Breast epithelium (tissue), 3 donors: Measurements from ENCODE around the gene STAM2.

ENCODE experiments used
- POLR2A ChIP-seq: fragments of 450-650 bp; IDR thresholded peaks from one replicate; pipeline ENCODE4 v1.6.1; 2016; ENCODE audit warnings: antibody characterized with exemption, mild to moderate bottlenecking, moderate library complexity
- POLR2AphosphoS5 ChIP-seq, 3 donors: sonication (generic); formaldehyde crosslinking; IDR thresholded peaks; one replicate each; pipeline ENCODE4 v1.6.1; 2017; ENCODE audit warnings: antibody characterized with exemption in 3 of 3
- TF ChIP-seq, protein P1 (sequence below), 3 donors: fragments of 450-650 bp; IDR thresholded peaks; one replicate each; pipeline ENCODE4 v1.5.1; 2016 to 2017; ENCODE audit warnings: antibody characterized with exemption in 3 of 3, mild to moderate bottlenecking in 3 of 3, moderate library complexity in 3 of 3

- TF ChIP-seq POLR2A (no peak), POLR2AphosphoS5 (IDR thresholded peaks at IDR 0.05) (no peak)
- TF ChIP-seq, protein P1, sequence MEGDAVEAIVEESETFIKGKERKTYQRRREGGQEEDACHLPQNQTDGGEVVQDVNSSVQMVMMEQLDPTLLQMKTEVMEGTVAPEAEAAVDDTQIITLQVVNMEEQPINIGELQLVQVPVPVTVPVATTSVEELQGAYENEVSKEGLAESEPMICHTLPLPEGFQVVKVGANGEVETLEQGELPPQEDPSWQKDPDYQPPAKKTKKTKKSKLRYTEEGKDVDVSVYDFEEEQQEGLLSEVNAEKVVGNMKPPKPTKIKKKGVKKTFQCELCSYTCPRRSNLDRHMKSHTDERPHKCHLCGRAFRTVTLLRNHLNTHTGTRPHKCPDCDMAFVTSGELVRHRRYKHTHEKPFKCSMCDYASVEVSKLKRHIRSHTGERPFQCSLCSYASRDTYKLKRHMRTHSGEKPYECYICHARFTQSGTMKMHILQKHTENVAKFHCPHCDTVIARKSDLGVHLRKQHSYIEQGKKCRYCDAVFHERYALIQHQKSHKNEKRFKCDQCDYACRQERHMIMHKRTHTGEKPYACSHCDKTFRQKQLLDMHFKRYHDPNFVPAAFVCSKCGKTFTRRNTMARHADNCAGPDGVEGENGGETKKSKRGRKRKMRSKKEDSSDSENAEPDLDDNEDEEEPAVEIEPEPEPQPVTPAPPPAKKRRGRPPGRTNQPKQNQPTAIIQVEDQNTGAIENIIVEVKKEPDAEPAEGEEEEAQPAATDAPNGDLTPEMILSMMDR (IDR thresholded peaks at IDR 0.05), result no peak
Observed at GRCh38 chr2:152176113-152176714, 651 bp upstream of the STAM2 start.
